ENCODE data around the gene SPDL1.

SPDL1 gene, protein sequence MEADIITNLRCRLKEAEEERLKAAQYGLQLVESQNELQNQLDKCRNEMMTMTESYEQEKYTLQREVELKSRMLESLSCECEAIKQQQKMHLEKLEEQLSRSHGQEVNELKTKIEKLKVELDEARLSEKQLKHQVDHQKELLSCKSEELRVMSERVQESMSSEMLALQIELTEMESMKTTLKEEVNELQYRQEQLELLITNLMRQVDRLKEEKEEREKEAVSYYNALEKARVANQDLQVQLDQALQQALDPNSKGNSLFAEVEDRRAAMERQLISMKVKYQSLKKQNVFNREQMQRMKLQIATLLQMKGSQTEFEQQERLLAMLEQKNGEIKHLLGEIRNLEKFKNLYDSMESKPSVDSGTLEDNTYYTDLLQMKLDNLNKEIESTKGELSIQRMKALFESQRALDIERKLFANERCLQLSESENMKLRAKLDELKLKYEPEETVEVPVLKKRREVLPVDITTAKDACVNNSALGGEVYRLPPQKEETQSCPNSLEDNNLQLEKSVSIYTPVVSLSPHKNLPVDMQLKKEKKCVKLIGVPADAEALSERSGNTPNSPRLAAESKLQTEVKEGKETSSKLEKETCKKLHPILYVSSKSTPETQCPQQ

DNA sequence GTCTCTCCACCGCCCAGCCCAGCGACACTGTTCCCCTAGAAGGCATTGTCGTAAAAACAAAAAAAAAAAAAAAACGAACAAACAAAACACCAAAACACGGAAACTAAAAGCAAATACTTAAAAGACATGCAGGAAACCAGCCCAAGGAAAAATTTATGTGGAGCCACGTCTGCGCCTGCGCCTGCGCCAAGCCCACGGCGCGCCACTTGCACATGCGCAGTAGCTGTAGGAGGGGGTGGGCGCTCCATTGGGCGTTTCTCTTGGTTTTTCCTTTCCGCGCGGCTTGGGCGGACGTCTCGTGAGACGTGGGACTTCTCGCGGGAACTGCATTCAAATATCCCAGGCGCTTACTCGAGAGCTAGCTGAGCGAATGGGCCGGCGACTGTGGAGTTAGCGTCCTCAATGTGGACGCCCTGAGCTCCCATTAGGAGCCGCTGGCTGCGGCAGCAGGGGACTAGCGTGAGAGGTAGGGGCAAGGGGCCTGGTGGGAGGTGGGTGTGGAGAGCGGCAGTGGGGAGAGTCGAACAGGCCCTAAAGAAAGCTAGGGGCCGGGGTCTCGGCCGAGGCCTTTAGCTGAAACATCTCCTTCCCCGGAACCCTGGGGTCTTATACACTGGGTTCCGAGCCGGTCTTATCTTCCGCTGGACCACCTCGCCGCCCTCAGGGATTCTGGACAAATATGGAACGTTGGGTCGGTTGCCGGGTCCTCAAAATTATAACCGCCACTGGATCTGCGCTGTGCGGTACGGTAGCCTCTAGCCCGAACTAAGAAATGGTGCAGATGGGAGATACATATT is at the start of gene SPDL1:
Gene SPDL1, plus strand, starts transcription at position 350 of the 797 bp plus-strand sequence. CDS start 4,644 bp downstream, outside the sequence.
- peak; percentile 86 for DNase-seq (ENCODE audit: low spot score)

DNA sequence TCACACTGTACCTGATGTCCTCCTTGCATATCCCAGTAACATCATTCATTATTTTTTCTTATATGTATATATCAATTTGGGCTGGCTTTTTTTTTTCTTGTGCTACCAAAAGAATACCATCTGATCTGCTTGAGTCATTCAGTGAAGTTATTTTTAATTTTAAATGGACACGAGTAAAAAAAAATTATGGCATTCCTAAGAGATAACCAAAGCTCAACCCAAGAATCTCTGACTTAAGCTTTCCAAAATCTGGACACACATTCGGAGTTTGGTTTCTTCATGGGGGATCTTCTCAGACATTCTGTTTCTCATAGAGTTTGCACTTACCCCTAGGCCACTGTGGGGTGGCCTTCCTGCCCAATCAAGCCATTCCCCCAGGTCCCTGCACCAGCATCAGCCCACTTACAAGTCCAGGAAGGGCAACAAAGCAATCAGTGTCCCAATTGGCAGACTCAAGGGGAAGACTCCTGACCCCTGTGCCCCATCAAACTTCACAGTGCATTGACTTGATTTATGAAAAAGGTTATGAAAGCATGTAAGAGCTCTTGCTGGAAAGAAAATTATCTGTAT is 49.2 kb upstream of the SPDL1 start:
- DNase-seq (ENCODE audit: low spot score) = no peak

DNA sequence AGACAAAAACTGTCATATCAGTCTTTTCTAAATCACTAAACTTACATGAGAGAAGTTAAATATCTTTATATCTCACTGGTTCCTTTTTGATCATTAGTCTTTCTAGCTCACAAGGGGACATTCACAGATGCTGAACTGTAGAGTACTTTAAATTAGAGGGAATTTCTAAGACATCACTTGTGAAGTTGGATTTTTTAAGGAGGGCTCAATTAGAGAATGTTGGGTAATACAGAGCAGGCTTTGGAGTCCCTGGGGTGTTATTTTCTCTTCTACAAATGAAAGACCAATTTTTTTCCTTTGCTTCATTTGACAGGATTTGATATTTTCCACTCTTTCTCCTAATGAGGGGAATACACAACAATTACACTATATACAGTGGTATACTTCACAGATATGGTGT is 48.6 kb upstream of the SPDL1 start:
- no peak for DNase-seq (ENCODE audit: low spot score)

DNA sequence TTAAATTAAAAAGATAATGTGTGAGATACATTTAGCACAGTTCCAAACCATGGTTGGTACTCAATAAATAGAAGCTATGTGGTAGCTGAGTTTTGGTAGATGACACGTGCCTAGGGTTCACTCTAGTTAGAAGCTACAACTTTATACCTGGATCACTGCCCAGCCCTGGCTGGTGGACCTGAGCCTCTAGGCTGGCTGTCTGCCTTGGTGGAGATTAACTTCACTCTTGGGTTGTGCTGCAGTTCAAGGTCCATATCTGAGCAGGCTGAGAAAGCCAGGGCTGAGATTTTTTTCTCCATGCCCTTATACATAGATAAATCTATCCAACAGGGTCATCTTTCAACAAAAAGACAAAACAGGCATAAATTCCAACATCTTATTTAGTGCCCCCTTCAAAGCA is 44.6 kb upstream of the SPDL1 start:
- DNase-seq (ENCODE audit: low spot score) = no peak

DNA sequence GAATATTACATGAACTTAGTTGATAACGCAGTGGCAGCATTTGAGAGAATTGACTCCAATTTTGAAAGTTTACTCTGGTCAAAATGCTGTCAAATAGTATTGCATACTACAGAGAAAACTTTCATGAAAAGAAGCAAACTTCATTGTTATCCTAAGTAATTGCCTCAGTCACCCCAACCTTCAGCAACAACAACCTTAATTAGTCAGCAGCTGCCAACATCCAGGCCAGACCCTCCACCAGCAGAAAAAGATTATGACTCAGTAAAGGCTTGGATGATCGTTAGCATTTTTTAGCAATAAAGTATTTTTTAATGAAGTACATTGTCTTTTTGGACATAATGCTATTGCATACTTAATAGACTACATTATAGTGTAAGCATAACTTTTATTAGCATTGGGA is 40.8 kb upstream of the SPDL1 start:
- no peak for DNase-seq (ENCODE audit: low spot score)

DNA sequence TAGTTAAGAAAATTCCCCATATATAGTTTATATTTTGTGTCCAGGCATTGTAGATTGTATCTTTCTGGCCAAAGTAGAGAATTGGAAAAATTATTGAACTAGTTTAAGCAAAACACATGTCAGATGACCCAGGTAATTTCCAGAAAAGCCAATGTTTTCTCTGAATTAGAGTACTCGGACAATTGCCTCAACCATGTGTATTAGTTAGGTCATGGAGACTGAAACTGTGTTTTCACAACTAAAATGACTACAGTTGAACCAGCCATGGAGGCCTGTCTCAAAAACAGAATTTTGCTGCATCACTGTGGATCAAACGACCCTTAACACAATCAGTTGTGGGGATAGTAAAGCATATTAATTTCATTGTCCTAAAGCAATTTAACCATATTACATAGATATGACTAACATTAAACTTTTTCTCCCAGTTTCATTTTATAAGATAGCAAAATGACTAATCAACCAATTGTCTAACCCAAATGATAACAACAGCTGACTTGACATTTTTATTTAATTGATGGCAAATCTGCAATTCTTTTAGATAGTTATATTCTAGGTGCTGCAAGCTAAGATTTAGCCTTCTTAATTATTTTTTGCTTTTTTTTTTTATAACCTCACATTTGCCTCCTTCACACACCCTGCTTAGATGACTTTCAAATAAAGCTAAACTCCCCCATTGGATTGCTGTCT is 39.2 kb upstream of the SPDL1 start:
- no peak for DNase-seq (ENCODE audit: low spot score)

DNA sequence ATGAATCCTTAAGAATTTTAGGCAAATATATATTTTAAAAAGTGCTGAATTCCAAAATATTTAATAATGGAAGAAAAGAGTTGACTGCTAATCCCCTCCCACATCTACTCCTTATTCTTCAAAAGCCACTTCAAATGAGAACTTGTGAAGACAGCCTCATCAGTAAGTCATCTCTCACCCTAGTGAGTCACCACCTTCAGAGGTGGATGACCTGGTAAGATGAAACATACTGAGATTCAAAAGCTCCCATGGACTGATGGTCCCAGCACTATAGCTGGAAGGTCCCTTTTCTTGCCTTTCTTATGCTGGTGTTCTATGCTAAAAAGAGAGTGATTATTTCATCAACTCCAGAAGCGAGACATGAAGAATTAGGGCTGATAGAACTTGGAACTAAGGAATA is 37.8 kb upstream of the SPDL1 start:
- DNase-seq (ENCODE audit: low spot score) = no peak

DNA sequence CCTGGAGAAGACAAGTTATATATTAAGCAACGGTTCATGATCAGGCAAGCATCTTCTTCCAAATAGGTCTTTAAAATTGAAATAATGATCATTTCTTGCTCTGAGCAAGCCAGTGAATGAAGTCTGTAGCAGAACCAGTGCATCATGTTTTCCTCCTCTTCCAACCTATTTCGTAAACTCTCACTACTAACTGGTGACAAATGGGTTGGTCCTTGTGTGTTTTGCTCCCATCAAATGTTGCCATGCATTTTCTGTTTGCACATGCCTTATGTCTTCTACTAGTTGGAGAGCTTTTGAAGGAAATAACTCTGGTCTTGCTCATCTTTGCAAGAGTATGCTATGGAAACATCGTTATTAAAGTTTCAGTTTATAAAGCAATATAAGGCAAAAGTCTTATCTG is 37.2 kb upstream of the SPDL1 start:
- DNase-seq (ENCODE audit: low spot score) = no peak

DNA sequence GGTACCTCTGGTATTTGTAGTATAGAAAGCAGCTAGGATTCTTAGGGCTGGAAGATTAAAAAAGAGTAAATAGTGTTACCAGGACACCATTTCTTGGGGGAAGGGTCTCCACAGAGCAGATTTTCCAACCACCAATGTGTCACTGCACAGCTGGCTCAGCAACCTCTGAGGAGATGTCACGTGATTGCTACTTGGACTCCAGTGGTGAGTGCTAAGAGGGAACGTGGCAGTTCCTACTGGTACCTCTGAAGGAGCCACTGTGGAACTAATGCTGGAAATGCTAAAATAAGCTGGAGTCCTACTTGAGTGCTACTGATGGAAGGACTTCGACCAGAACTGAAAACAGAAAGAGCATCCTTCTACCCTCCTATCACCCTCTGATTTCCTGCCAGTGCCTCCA is 36.1 kb upstream of the SPDL1 start:
- no peak for DNase-seq (ENCODE audit: low spot score)

DNA sequence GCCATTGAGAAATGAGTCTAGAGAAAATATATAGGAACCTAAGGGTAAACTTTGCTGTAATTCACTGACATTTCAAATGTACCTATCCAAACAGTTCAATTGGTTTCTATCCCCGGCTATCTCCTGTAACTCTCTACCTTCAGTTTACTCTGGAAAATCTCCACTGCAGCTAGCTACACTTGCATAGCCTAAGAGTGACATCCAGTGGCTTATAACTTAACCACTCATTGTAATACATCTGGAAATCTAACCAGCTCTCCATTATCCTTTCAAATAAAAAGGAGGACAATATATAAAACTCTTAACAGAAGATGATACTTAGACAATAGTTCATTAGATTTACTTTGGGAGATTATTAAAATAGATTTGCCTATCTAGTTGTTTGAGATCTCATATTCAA is 35.3 kb upstream of the SPDL1 start:
- DNase-seq (ENCODE audit: low spot score) = no peak

DNA sequence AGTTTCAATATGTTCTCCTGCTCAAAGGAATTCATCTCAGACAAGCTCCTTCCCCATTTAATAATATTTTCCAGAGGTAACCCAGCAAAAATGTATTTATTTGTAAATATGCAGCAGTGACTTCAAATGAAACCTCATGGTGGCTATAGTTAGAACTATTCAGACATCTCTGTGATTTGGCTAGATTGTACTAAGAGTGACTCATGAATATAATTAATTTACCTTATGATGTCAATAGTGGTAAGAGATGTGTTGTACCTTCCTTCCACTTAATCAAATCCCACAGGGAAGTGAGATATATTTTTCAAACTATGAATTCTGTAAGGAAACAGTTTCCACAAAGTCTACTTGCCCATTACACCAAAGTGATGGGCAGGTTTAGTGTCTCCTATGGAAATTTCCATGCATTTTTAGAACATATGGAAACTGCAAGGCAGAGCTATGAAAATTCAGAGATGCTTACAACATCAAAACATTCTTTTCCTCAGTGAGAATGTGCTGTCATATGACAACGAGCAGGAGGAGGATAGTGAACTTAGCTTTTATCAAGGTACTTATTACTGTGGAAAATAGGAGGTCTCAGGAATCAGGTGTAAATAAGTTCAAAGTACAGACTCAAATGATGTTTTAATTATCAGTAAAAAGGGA is 34.0 kb upstream of the SPDL1 start:
- no peak for DNase-seq (ENCODE audit: low spot score)

DNA sequence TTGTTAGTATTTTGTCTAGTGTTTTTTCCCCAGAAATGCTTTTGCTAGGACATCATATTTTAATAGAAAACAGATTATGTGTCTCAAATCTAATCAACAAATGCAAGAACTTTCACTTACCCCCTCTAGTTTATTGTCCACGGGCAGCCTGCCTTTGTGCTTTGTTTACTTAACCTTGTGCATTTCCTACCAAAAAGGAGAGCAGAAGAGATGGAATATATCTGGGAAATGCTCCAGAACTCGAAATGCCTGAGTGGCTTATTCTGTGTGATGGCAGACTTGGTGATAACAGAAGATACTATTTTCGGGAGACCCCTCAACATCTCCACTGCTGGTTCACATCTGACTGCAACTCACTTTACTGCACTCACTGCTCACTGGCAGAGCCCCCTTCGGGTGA is 33.3 kb upstream of the SPDL1 start:
- DNase-seq (ENCODE audit: low spot score) = no peak

DNA sequence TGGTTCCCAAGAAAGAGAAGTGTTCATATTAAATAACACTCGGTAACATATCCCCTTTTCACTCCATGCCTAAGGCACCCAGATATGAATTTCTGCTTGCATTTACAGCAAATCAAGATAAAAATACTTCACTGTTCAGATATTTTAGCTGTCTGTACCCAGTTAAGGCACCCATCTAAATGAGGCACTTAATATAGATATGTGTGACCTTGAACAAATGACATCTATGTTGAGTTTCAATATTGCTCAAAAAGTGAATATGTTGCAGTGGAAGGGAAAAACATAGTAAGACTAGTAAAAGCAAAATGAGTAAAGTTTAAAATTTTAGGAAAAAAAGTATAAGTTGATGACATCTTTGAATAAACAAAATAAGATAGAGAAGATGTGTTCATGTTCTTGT is 32.4 kb upstream of the SPDL1 start:
- no peak for DNase-seq (ENCODE audit: low spot score)

DNA sequence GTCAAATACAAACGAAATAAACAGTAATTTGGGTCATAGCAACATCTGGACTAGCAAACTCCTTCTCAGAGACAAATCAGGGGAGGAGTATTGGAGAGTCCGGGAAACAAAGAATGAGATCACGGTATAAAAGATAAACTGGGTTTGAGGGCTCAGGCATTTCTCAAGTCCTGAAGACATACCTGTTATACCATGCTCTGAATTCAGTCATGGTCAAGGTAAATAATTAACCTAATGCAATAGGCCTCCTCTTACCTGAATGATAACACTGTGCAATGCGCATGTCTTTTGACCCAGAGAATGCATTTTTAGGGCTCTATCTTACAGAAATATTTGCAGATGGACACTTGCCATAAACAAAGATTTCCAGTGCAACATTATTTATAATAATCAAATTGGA is 31.9 kb upstream of the SPDL1 start:
- DNase-seq (ENCODE audit: low spot score) = no peak

DNA sequence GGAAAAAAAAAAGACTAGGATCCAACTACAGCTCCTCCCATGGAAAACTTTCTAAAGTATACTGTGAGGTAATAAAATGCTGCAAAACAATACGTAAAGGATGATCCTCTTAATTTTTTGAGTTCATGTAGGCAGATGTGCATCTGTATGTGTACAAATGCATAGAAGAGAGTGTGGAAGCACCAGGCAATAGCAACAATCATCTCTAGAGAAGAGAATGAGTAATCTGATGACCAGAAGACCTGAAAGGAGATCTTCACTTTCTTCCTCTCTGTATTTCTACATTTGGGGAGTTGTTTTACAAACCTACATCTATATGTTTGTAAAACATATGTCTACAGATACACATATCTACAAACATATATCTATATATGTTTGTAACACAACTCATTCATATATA is 29.3 kb upstream of the SPDL1 start:
- no peak for DNase-seq (ENCODE audit: low spot score)

DNA sequence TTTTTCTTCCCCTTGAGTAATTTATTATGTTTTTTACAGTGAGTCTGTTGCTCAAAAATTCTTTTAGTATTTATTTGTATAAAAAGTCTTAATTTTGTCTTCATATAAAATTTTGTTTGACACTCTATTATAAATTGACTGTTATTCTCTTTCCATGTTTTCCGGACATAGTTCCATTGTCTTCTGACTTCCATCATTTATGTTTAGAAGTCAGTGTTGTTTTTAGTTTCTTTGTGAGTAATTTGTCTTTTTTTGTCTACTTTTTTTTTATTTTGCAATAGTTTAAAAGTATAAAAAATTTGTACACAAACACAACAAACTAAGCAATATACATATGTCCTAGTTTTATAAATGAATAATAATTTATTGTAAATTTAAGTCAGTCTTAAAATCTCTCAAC is 25.7 kb upstream of the SPDL1 start:
- DNase-seq (ENCODE audit: low spot score) = no peak

DNA sequence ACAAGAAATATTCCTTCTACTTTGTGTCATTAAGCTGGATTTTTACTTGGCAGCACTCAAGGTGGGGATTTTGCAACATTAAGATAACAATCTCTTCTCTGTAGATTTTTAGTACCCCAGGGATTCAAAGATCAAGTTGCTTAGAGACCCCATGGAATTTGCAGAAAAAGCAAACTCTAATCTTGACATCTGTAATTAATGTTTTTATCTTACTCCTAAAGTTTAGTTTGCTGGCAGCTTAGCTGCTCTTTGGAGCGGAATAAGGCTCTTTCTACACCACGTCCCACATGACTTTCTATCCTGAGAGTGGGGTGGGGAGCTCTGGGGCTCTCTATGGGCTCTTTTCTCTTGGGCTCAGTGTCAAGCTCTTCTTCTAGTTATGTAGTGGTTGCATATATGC is 21.7 kb upstream of the SPDL1 start:
- DNase-seq (ENCODE audit: low spot score) = no peak

DNA sequence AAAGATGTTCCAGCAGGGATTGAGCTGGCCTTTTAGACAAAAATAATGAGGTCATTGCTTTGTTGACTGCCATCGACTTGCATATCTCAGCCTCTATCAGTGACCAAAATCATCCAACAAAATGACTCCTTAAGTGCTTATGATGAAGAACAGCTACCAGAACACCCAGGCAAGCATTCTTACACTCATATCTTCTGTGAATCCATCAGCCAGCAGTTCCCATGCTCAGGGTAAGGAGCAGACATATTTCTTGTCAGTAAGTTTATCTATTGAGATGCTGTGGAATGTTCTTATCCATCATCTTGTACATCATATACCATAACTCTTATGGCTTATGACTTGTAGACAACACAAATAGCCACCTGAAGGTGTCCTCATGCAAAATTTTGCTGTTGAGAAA is 20.2 kb upstream of the SPDL1 start:
- no peak for DNase-seq (ENCODE audit: low spot score)

DNA sequence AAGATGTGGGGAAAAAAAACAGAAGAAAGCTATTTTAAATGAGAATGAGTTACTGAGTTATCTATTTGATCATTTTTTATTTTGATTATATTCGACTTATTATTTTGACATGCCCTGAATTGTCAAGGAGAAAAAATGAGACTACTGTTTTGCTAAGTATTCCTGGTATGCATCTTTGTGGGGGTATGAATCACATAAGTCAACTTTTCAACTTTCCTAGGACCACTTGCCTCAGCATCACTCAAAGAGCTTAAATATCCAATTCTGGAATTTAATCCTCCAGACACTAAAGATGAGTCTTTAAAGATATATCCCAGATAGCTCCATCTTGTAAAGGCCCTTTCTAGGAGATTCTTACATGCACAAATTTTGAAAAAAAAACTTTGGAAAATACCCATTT is 17.4 kb upstream of the SPDL1 start:
- DNase-seq (ENCODE audit: low spot score) = no peak

DNA sequence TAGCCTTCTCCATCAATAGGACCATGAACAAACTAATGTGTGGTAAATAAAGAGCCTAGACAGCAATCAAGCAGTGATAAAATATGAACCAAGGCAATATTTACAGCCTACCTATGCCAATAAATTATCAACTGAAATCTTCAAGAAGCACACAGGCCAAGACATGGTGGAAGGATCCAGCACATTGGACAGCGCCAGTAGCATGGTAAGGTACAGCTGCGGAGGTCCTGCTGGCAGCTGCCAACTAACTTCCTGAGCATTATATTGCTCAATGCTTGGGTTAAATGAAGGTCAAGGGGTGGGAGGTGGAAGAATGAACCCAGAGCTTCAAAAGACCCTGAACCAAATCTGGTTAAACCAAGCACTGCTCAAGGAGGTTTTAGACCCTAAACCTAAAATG is 16.5 kb upstream of the SPDL1 start:
- DNase-seq (ENCODE audit: low spot score) = no peak

DNA sequence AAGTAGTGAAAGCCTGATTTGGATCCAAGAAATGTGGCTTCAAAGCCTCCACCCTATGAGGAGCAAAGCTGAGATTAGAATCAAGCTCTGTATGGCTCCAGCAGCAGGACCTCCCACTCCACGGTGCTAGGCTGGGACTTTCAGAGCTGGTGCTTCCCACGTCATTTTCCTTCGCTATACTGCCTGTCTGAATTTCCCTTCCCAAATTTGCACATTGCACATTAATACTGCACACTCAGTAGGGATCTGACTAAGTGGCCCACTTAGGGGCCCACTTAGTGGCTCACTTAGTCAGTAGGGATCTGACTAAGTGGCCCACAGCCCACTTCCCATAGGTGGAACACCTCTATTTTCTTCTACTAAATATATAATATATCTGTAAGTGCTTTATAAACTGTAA is 14.1 kb upstream of the SPDL1 start:
- no peak for DNase-seq (ENCODE audit: low spot score)

DNA sequence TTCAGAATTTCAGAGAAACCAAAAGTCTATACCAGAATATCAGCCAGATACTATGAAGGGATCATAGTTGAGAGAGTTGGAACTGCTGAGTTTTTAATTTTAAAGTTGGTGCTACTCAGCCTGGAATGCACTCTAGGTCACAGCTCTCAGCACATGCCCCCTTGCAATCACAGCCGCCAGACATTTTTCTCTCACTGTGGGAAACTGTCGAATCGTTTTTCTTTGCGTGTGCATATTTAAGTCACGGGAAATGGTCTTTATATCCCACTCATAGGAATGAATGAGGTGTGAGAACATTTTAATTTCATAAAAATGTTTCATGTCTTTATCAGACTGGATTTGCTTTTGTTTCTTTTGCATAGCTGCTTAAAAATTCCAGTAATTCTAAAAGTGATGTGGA is 12.2 kb upstream of the SPDL1 start:
- no peak for DNase-seq (ENCODE audit: low spot score)
